ENCODE measurements around the gene WDR70. TPM values are rescaled to one million over a fixed set of nuclear protein-coding genes. Genes with fewer than 3 reads are reported as not detected.

Gene WDR70
- total RNA-seq, 1 experiment from 2014 or later: 40.2 TPM

DNA sequence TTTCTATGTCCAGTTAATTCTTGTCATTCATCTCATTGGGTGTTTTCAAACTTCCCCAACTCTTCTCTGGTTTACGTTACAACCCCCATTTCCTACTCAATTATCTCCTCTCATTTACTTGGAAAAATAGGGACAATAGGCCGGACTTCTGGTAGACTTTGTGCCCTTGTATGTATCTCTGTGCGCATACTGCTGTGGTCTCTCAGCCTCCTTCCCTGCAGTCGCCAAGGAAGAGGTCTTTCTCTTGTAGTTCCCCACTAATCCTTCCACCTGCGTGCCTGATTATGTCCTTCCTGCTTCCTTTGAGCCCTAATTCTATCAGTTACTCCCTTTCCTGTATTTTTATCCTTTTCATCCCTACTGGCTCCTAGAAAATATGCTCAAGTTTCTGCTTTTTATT lies 284.4 kb downstream of the WDR70 start:
- peaks cover 25% of the 10 kb centered on the region for H3K4me1 Mint-ChIP-seq (ENCODE audit: low read depth, unreplicated experiment)
- peaks cover 36% of the 10 kb centered on the region for H3K4me1 ChIP-seq
- H3K9me3 ChIP-seq: no peaks in the 10 kb centered on the region
- no peak overlapping the region for H3K4me3 ChIP-seq (ENCODE audit: low read depth, low read length)
- no TSS peak for BruUV-seq (replicated peaks)
- POLR2A ChIA-PET: no interaction called here
- intact Hi-C loops (cut with micrococcal nuclease; ENCODE audit: unreplicated experiment): no loop called here
- no peak overlapping the region for H3K4me3 Mint-ChIP-seq (ENCODE audit: unreplicated experiment)
- no peaks in the 10 kb centered on the region for H3K27me3 Mint-ChIP-seq (ENCODE audit: insufficient read depth, unreplicated experiment)
- H3K36me3 Mint-ChIP-seq (ENCODE audit: insufficient read depth, unreplicated experiment): no peaks in the 10 kb centered on the region
- no peak for DNase-seq
- peaks cover 9% of the 10 kb centered on the region for H3K9me3 Mint-ChIP-seq (ENCODE audit: unreplicated experiment)
- TF ChIP-seq, protein P1, sequence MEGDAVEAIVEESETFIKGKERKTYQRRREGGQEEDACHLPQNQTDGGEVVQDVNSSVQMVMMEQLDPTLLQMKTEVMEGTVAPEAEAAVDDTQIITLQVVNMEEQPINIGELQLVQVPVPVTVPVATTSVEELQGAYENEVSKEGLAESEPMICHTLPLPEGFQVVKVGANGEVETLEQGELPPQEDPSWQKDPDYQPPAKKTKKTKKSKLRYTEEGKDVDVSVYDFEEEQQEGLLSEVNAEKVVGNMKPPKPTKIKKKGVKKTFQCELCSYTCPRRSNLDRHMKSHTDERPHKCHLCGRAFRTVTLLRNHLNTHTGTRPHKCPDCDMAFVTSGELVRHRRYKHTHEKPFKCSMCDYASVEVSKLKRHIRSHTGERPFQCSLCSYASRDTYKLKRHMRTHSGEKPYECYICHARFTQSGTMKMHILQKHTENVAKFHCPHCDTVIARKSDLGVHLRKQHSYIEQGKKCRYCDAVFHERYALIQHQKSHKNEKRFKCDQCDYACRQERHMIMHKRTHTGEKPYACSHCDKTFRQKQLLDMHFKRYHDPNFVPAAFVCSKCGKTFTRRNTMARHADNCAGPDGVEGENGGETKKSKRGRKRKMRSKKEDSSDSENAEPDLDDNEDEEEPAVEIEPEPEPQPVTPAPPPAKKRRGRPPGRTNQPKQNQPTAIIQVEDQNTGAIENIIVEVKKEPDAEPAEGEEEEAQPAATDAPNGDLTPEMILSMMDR (IDR thresholded peaks at IDR 0.05; ENCODE audit: insufficient read depth in 1 of 2, low read depth in 1 of 2, low read length in 1 of 2, severe bottlenecking in 1 of 2, unreplicated experiment in 1 of 2): no peak
- H3K27me3 ChIP-seq (replicated peaks; ENCODE audit: control insufficient read depth, insufficient read depth, low read length): no peaks in the 10 kb centered on the region
- H3K27ac Mint-ChIP-seq (ENCODE audit: unreplicated experiment): no peak overlapping the region
- no peaks in the 10 kb centered on the region for H3K36me3 ChIP-seq (ENCODE audit: control insufficient read depth, insufficient read depth, low read length)
- CTCF ChIA-PET: no interaction called here

GRCh38 chr5:37664551-37664950 lies 285.4 kb downstream of the WDR70 start:
- no peak for DNase-seq
- CTCF ChIA-PET: no interaction called here
- peaks cover 23% of the 10 kb centered on the region for H3K4me1 Mint-ChIP-seq (ENCODE audit: low read depth, unreplicated experiment)
- no TSS peak for BruUV-seq (replicated peaks)
- peaks cover 9% of the 10 kb centered on the region for H3K9me3 Mint-ChIP-seq (ENCODE audit: unreplicated experiment)
- H3K27ac Mint-ChIP-seq (ENCODE audit: unreplicated experiment): no peak overlapping the region
- POLR2A ChIA-PET: no interaction called here
- H3K36me3 Mint-ChIP-seq (ENCODE audit: insufficient read depth, unreplicated experiment): no peaks in the 10 kb centered on the region
- no peaks in the 10 kb centered on the region for H3K27me3 ChIP-seq (replicated peaks; ENCODE audit: control insufficient read depth, insufficient read depth, low read length)
- no peak overlapping the region for H3K4me3 Mint-ChIP-seq (ENCODE audit: unreplicated experiment)
- no peaks in the 10 kb centered on the region for H3K9me3 ChIP-seq
- H3K27me3 Mint-ChIP-seq (ENCODE audit: insufficient read depth, unreplicated experiment): no peaks in the 10 kb centered on the region
- H3K36me3 ChIP-seq (ENCODE audit: control insufficient read depth, insufficient read depth, low read length): no peaks in the 10 kb centered on the region
- intact Hi-C loops (cut with micrococcal nuclease; ENCODE audit: unreplicated experiment): no loop called here
- peaks cover 42% of the 10 kb centered on the region for H3K4me1 ChIP-seq
- TF ChIP-seq, protein P1 (IDR thresholded peaks at IDR 0.05; ENCODE audit: insufficient read depth in 1 of 2, low read depth in 1 of 2, low read length in 1 of 2, severe bottlenecking in 1 of 2, unreplicated experiment in 1 of 2): no peak
- no peak overlapping the region for H3K4me3 ChIP-seq (ENCODE audit: low read depth, low read length)

DNA sequence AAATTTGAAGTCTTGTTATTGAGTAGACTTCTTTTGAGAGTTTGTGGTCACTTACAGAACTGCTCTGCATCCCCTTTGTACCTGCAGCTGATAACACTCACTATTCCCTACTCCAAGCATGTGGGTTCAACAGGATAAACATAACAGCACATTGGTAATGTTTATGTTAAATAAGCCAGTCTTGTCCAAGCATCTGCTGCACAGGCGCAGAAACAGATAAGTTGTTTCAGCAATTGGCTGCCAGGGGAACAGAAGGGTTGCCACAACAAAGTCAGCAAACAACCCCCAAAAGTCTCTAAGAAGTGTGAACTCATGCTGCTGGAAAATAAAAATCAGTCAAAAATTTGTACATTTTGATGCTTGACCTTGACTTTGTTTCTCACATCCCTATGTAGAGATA lies 286.2 kb downstream of the WDR70 start:
- DNase-seq: no peak
- Histone ChIP-seq H3K27me3 (replicated peaks; ENCODE audit: control insufficient read depth, insufficient read depth, low read length) (no peaks in the 10 kb centered on the region), H3K4me3 (ENCODE audit: low read depth, low read length) (no peak overlapping the region), H3K4me1 (peaks cover 42% of the 10 kb centered on the region), H3K9me3 (no peaks in the 10 kb centered on the region), H3K36me3 (ENCODE audit: control insufficient read depth, insufficient read depth, low read length) (no peaks in the 10 kb centered on the region)
- no peak overlapping the region for H3K27ac Mint-ChIP-seq (ENCODE audit: unreplicated experiment)
- TF ChIP-seq, protein P1 (IDR thresholded peaks at IDR 0.05; ENCODE audit: insufficient read depth in 1 of 2, low read depth in 1 of 2, low read length in 1 of 2, severe bottlenecking in 1 of 2, unreplicated experiment in 1 of 2): no peak
- H3K27me3 Mint-ChIP-seq (ENCODE audit: insufficient read depth, unreplicated experiment): no peaks in the 10 kb centered on the region
- peaks cover 23% of the 10 kb centered on the region for H3K4me1 Mint-ChIP-seq (ENCODE audit: low read depth, unreplicated experiment)
- no TSS peak for BruUV-seq (replicated peaks)
- H3K36me3 Mint-ChIP-seq (ENCODE audit: insufficient read depth, unreplicated experiment): no peaks in the 10 kb centered on the region
- CTCF ChIA-PET: no interaction called here
- H3K4me3 Mint-ChIP-seq (ENCODE audit: unreplicated experiment): no peak overlapping the region
- intact Hi-C loops (cut with micrococcal nuclease; ENCODE audit: unreplicated experiment): no loop called here
- H3K9me3 Mint-ChIP-seq (ENCODE audit: unreplicated experiment): peaks cover 9% of the 10 kb centered on the region
- POLR2A ChIA-PET: no interaction called here
